ENCODE results near the gene TBC1D22A.

TBC1D22A gene

DNA sequence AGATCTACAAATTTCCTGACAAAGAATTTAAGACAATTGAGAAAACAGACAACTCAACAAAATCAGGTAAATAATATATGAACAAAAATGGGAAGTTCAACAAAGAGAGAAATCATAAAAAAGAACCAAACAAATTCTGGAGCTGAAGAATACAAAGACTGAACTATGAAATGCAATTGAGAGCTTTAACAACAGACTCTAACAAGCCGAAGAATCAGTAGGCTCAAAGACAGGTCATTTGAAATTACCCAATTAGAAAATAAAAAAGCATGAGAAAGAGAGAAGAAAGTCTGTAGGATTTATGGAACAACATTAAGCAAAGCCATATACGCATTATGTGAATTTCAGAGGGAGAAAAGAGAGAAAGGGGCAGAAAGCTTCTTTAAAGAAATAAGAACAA, 72.8 kb downstream of the TBC1D22A start:
- DNase-seq (ENCODE audit: low read depth in 2 of 2): no peak

DNA sequence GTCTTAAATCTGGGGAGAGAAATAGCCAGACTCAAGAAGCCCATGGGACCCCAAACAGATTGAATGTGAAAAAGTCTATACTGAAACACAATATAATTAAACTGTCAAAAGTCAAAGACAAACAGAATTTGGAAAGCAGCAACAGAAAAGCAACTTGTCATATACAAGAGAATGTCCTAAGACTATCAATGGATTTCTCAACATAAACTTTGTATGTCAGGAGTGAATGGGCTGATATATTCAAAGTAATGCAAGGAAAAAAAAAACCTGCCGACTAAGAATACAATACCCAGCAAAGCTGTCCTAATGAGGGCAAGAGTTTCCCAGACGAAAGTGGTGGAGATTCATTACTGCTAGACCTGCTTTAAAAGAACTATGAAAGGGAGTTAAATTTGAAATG, 73.2 kb downstream of the TBC1D22A start:
- DNase-seq (ENCODE audit: low read depth in 2 of 2): no peak

DNA sequence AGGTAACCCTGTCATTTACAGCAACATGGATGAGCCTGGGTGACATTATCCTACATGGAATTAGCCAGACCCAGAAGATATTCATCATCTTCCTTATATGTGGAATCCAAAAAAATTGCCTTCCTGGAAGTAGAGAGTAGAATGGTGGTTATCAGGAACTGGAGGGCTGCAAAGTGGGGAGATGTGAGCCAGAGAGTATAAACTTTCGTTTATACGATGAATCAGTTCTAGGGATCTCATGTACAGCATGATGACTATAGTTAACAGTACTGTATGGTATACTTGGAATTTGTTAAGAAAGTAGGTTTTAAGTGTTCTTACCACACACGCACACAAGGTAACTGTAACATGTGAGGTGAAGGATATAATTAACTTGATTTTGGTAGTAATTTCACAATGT, 79.1 kb downstream of the TBC1D22A start:
- no peak for DNase-seq (ENCODE audit: low read depth in 2 of 2)

DNA sequence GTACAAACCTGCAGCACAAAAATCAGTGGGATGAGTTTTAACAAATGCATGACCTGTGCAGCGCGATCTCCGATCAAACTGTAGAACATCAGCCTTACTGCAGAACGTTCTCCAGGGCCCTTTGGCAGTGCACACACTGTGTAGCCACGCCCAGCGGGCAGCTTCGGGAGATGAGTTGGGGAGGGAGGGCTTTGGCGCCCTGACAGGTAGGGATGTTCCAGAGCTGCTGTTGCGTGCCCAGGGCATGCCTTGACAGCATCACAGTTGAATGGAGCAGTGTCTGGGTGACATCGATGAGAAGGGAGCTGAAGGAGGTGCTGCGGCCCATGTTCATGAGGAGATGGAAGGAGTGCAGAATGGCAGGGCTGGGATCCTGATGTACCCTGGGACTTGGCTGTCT, 80.2 kb downstream of the TBC1D22A start:
- no peak for DNase-seq (ENCODE audit: low read depth in 2 of 2)

DNA sequence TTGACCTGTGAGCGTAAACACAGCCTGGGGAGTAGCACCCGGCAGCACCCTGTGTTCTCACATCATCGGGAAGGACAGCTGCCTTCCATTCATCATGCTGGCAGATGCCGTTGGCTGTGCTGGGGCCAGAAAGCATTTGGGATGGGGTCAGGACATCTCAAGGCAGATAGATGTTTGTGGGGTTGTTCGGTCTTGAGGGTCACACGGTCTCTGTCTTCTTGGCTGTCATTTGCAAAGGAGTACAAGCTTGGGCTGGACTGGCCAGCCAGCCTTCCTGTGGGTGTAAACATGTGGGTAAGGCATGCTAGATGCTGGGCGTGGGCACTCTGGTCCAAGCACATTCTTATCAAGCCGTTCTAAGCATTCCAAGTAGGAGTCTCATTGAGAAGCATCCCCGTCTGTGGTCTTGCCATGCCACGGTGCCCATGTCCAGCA, 81.4 kb downstream of the TBC1D22A start:
- DNase-seq (ENCODE audit: low read depth in 2 of 2): no peak

DNA sequence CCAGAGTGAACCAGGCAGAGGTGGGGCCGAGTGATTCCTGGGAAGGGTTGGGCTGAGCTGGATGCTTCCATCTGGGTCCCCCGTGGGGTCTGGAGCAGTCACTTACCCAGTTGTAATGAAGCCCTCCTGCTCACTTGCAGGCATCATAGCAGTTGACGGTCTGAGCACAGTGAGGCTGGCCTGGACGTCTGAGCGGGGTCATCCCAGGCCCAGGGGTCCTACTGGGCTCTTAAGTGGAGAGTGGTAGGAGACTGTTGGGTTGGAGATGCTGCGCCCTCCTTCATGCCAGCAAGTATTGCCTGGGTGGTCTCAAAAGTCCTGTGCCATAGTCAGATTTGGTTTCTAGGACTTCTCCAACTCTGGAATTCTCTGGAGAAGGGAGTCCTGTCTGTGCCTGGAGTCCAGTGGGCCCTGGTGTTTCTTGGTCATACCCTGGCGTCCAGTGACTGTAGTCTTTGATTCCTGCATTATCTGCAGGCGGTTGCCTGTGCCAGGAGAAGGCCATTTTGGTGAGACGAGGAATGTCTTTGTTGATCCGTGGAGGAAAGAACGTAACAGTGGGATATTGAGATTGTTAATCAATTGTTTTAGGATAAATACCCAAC, 82.3 kb downstream of the TBC1D22A start:
- no peak for DNase-seq (ENCODE audit: low read depth in 2 of 2)

DNA sequence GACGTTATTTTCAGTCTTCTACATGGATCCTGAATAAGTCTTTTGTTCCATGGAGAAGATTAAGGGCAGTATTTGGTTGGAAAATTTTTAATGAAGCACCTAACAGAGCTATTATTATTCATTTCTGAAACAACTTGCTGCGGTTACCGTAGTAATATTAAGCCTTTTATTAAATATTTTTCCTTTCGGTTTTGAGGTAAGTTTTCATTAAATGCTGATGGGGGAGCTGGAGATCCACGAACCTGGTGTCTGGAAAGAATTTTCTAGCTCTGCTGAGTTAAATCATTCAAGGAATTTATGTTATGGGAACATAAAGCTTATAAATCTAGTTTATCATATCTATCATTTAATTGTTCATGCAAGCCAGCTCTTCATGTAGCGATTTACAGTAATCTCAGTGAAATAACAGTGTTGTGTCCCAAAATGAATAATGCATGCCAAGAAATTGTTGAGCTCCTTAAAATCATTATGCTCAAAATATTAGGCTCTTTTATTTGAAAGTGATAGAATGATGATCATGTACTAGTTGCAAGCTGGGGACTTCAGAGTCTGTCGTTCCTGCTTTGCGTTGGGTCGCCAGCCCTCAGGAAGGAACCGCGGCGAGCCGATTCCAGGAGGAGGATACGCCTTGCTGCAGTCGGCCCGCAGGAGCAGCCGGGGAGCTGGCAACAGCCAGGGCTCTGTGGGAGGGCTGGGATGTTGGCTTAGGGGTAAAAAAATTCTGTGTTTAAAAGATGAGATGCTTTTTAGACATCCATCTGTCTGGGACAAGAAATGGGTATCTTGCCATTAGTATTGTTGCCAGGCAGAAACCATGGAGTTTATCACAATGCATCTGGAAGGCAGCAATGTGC, 83.1 kb downstream of the TBC1D22A start:
- no peak for DNase-seq (ENCODE audit: low read depth in 2 of 2)

DNA sequence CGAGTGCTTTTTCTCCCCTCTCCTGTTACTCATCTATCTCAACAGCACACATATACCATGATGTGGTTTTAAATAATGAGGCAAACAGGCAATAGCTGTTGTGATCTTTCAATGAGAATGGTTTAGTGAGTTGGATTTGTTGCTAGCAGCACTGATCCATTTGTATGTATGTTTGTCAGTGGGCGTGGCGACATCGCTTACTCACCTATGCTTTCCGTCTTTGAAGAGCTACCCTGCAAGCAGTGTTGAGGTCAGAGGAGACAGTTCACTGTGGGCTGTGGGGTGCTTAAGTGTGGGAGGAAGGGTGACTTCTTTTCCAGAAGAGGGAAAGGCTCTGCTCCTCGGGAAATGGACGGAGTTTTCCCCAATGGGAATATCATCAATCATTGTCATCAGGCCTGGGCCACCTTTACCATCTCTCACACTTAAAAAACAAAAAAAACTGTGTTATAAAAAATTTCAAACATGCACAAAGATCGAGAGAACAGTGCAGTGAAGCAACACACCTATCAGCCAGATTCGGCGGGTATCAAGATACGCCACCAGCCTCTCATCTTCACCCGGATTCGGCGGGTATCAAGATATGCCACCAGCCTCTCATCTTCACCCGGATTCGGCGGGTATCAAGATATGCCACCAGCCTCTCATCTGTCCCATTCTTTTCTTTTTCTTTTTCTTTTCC, 83.8 kb downstream of the TBC1D22A start:
- peak; percentile 3 to 8 for DNase-seq (ENCODE audit: low read depth in 2 of 2)

DNA sequence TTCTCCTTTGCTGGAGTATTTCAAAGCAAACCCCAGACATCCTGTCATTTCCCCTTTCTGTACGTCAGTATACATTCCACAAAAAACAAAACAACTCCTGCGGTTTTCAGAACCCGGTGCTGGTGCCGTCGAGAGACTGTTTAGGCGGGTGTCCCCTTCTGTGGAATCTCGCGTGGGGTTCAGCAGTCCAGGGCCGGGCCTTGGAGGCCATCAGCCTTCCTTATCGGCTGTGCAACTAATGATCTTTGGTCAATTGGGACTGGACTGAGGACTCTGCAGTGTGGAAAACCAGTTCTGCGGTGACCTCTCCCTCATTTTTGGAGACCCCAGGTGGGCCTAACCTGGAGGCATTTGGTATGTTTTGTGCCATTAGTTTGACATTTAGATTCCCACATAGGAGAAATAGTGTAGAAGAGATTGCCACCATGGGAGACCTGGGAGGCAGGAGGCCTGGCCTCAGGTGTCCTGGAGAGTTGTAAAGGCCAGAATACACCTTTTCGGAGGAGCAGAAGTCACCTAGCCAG, 84.4 kb downstream of the TBC1D22A start:
- DNase-seq (ENCODE audit: low read depth in 2 of 2): no peak

DNA sequence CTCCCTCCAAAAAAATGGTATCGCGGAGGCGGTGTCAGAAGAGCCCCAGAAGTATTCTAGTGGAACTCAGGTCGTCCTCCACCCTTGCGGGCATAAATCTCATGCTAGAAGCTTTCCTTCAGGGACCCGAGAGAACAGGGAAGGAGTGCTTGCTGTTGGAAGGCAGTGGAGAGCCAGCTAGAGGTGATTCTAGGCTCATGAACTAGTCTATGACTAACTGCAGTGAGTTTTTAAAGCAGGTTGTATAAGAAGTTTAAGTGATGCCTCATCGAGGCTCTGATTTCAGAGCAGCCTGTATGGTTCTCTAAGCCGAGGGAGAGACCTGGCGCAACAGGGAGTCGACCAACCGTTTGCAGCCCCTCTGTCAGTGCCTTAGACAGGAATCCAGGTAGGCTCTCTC, 85.7 kb downstream of the TBC1D22A start:
- DNase-seq (ENCODE audit: low read depth in 2 of 2): no peak

DNA sequence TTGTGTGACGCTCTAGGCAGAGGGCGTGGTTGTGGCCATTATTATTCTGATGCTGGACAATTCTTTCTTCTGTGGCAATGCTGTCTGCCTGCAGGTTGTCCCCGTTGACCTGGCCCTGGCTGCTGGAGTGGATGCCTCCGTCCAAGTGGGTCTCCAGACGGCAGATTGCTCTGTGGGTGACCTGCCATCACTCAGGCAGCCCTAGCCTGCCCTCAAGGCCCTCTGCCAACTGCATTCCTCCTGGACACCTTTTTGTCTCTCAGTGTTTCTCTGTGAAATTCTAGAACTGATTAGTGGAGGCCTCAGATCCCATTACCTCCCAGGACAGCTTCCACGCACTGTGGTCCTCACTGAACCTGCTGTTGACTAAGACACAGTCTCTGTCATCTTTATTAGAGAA, 86.7 kb downstream of the TBC1D22A start:
- no peak for DNase-seq (ENCODE audit: low read depth in 2 of 2)

DNA sequence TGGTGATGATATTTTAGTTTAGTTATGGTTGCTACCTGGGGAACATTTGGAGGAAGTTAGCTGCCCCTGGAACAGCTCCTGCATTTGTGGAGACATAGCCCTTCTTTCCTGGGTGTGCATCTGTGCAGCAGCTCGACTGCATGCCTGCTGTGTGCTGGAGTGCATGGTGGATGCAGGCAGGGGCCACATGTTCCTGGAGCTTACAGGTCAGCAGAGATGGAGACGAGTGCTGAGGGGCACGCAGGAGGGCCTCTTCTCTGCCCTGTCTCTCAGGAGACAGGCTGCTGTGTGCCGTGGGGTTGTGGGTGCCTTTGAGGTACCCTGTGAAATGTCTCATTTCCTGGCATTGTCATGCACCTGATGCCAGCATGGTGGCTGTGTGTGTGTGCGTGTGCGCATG, 87.5 kb downstream of the TBC1D22A start:
- DNase-seq (ENCODE audit: low read depth in 2 of 2): no peak

DNA sequence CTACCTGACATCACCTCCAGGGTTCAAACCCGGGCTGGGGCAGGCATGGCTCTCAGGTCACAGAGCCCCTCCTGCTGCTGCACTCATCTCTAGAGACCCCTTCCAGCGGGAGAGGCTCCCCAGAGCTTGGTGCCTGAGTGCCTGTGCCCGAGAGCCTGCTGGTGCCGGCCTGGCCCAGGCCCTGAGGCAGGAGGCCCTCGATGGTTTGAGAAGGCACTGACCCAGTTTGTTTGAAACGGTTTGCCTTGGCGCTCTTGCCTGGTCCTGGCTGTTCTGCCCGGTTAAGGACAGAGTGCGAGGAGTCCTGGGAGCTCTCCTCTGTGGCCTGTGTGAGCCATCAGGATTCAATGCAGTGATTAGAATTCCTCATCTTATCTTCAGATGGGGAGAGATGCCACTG, 88.9 kb downstream of the TBC1D22A start:
- no peak for DNase-seq (ENCODE audit: low read depth in 2 of 2)

DNA sequence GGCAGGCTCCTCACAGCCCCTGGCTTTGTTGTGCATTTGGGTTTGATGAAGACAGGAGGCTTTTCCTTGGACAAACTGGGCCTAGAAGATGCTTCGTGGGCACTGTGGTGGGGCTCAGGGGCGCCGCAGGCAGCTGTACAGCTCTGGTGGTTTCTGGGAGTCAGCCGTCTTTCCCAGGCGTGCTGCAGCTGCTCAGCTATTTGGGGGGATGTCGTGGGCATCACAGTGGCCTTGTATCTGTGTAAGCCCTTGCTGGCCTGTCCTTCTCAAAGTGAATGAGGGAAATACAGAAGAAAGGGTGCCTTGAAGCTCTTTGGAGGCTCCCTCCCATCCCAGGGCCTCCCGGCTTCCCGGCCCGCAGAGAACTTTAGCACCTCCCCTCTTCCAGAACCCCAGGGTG, 89.5 kb downstream of the TBC1D22A start:
- DNase-seq (ENCODE audit: low read depth in 2 of 2): no peak

DNA sequence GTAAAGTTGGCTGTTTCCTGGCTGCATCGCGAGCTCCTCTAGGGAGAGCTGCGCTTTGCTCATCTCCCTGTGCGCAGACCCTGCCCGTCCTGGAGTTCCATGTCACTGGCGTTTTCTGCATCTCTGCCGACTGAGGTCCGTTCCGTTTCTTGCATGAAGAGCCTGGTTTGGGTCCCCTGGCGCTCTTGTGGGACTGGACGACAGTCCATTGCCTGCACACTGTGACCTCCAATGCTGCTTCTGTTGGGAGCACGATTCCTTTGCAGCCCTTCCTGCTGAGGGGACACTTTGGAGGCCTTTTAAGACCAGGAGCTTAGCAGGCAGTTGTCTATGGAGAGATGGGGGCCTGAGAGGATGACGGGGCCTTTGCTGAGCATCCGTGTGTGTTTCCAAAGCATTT, 90.3 kb downstream of the TBC1D22A start:
- DNase-seq (ENCODE audit: low read depth in 2 of 2): no peak

DNA sequence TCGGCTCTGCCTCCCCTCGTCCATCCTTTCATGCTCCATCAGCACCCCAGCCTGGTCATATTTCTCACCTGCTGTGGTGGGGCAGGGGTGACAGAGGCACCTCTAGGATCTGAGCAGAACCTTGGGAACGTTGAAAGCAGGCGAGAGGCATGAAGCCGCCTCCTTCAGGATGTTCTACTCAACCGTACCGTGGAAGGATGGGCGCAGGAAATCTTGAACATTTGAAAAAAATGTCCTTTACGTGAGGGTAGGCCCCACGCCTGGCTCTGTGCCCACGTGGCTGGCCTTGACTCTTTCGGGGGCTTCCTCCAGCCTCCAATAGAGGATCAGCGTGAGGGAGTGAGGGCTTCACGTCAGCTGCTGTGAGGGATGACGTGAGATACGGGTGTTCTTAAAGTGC, 90.7 kb downstream of the TBC1D22A start:
- no peak for DNase-seq (ENCODE audit: low read depth in 2 of 2)

DNA sequence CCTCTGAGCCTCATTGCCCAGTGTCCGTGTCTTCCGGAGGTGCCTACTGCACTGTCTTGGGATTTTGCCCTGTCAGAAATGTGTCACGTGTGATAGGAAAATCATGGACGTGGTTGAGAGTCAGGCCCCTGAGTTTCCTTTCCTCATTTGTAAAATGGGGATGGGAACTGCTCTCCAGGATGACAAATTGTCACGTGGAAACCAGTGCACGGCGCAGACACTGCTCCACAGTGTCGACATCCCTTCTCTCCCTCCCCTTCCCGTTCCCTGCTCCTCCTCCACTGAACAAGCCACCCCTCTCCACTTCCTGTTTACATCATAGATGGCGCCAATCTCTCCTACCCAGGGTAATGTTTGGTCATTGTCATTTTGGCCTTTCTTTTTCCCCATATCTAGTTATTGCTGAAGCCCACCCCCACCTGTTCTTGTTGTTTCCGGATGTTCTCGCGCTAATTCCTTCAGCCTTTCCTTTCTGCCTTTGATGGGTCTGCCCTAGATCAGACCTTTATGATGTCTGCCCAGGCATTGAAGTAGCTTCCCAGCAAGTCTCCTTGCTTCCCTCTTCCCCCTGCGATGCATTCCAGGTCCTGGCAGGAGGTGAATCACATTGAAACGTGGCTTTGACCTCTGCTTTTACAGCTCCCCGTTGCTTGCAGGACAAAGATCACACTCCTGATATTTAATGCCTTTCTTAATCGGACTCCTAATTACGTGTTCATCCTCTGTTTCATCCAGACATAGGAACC, 91.8 kb downstream of the TBC1D22A start:
- no peak for DNase-seq (ENCODE audit: low read depth in 2 of 2)

DNA sequence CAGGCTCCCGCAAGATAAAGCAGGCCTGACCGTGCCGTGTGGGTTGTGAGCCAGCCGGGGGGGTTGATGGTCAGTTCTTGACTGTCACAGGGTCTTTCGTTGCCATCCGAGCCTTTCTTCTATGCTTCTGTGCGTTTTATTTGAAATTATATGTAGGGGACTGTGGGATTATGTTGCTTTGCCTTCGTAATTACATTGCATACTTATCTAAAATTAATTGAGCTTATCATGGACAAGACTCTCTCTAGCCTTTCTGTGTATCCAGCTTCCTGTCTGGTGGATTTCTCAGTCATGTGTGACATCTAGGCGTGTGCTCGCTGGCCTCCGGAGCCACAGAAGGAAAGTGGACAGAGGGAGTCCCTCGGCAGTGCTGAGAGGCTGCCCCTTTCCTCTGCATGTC, 93.2 kb downstream of the TBC1D22A start:
- DNase-seq (ENCODE audit: low read depth in 2 of 2): no peak

DNA sequence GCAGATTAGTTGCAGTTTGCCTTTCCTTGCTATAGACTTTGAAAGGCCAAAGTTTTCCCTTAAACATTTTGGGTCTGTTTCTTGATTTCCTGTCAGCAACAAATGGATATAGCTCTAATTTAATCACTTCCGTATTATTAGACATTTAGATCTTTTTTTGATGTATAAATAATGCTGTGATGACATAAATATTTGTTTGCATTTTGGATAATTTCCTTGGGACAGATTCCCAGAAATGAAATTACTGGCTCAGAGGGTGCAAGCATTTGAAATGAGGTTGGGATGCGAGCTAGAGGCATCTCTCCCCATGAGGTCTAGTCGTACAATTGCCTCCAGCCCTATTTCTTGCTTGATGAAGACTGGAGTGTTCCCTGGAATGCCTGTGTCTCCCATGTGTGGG, 94.2 kb downstream of the TBC1D22A start:
- DNase-seq (ENCODE audit: low read depth in 2 of 2): no peak

DNA sequence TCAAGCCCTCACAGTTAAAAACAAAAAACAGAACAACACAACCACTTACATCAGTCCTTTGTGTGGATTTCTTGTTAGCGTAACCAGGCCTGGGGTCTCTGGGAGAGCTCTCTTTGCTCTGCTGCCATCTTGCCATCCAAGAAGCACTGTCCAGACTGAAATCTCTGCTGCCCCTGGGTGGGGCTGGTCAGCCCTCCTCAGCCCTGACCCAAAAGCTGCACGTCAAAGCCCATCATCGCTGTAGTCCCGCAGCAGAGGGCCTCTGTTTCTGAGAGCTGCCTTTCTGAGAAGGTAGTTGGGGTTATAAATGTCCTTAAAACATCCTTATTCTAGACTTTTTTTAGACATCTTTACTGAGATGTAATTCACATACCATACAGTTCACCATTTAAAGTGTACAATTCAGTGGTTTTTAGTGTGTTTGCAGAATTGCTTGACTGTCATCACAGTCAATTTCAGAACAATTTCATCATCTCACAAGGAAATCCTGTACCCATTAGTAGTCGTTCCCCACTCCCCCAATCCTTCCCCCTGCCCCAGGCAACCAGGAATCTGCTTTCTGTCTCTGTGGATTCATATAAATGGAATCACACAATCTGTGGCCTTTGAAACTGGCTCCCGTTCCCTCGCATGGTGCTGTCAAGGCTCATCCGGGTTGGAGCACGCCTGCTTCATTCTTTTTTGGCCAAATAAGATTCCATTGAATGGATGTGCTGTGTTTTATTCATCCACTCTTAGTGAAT, 94.9 kb downstream of the TBC1D22A start:
- no peak for DNase-seq (ENCODE audit: low read depth in 2 of 2)

DNA sequence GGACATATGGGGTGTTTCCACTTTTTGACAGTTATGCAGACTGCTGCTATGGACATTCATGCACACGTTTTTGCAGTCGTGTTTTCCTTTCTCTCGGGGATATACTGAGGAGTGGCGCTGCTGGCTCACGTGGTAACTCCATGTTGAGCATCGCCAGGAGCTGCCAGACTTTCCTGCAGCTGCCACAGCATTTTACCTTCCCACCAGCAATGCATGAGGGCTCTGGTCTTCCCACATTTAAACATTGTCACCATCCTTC, 95.4 kb downstream of the TBC1D22A start:
- DNase-seq (ENCODE audit: low read depth in 2 of 2): no peak

All from stimulated activated CD8-positive, alpha-beta memory T cell treated with anti-CD3 and anti-CD28 coated beads, Interleukin-15, amount 100 ng/mL, for 48 hours (primary cell).